HCT116 (cell line): ENCODE results near the gene LRBA. TPM values are rescaled to one million over a fixed set of nuclear protein-coding genes. Genes with fewer than 3 reads are reported as not detected.

Source experiments
- ATAC-seq: fragments of 200-7000 bp; cut with Tn5 transposase; 2 replicates; pipeline ENCODE4 v1.9.1; 2020; ENCODE audit warnings: mild to moderate bottlenecking, moderate library complexity
- BruUV-seq: library from RNA; stranded (reverse); fragments of 400-500 nt; replicated peaks from 2 replicates; lab custom pipeline; 2021; lab: Mats Ljungman, UMichigan
- CTCF ChIA-PET: fragments of 300-600 bp; sonication (Branson Sonifier 250); formaldehyde crosslinking; loops from one replicate; lab custom pipeline; 2021; ENCODE audit warnings: antibody characterized with exemption; lab: Charles Lee
- POLR2A ChIA-PET: fragments of 300-600, 350-600 bp; sonication (Branson Sonifier 250); formaldehyde crosslinking; loops from one replicate; lab custom pipeline; 2021; ENCODE audit warnings: antibody characterized with exemption; lab: Charles Lee
- RAD21 ChIA-PET, 2 experiments: fragments of 300-600 bp; sonication (Branson Sonifier 250); formaldehyde crosslinking; loops; one replicate each; lab custom pipeline; 2023; ENCODE audit warnings: low total read pairs in 2 of 2; ENCODE audit not compliant: uncharacterized antibody in 2 of 2, unreplicated experiment in 2 of 2, low non-redundant PET in 1 of 2; lab: Charles Lee
- DNase-seq: peaks from one replicate; pipeline ENCODE4 v3.0.0-alpha.2; 2010; ENCODE audit warnings: low read depth, low spot score
- H2AFZ ChIP-seq: fragments of 200-600 bp; shearing (Covaris generic), sonication (generic); 2 replicates; pipeline ENCODE4 v1.6.1; 2017; ENCODE audit warnings: low read depth, mixed run types, mixed read lengths, antibody characterized with exemption, low read length; ENCODE audit not compliant: poor library complexity, severe bottlenecking
- H3K27ac ChIP-seq: 2 replicates; pipeline ENCODE4 v1.5.1; 2012; ENCODE audit warnings: low read depth, low read length
- H3K27me3 ChIP-seq: fragments of 200-600 bp; sonication (generic); 2 replicates; pipeline ENCODE4 v1.6.1; 2016; ENCODE audit warnings: mixed run types, low read length, mixed read lengths; ENCODE audit not compliant: insufficient read depth
- H3K36me3 ChIP-seq, 2 experiments: fragments of 200-500 bp in 1 of 2; fragments of 200-600 bp in 1 of 2; sonication (Bioruptor generic) in 1 of 2; sonication (generic) in 1 of 2; 2 replicates each; pipeline versions ENCODE4 v1.5.1 to v1.6.1; 2014 to 2016; ENCODE audit warnings: low read length in 2 of 2, inconsistent platforms in 1 of 2, mixed read lengths in 1 of 2, mixed run types in 1 of 2; ENCODE audit not compliant: insufficient read depth in 2 of 2, control insufficient read depth in 1 of 2
- H3K4me1 ChIP-seq, 2 experiments: fragments of 200-600 bp in 1 of 2; sonication (generic) in 1 of 2; 2 replicates each; pipeline versions ENCODE4 v1.5.1 to v1.6.1; 2012 to 2017; ENCODE audit warnings: low read length in 2 of 2, inconsistent platforms in 1 of 2, mild to moderate bottlenecking in 1 of 2, mixed read lengths in 1 of 2, mixed run types in 1 of 2, moderate library complexity in 1 of 2; ENCODE audit not compliant: insufficient read depth in 2 of 2, control insufficient read depth in 1 of 2
- H3K4me2 ChIP-seq: fragments of 200-600 bp; sonication (generic); 2 replicates; pipeline ENCODE4 v1.6.1; 2017; ENCODE audit warnings: mixed run types, low read length, mixed read lengths
- H3K4me3 ChIP-seq, 2 experiments: fragments of 200-600 bp in 1 of 2; sonication (generic) in 1 of 2; replicated peaks in 1 of 2; 2 replicates each; pipeline ENCODE4 v1.5.1; 2011 to 2016; ENCODE audit warnings: low read length in 2 of 2, control low read depth in 1 of 2, low read depth in 1 of 2, mild to moderate bottlenecking in 1 of 2, mixed read lengths in 1 of 2, mixed run types in 1 of 2
- H3K79me2 ChIP-seq: fragments of 200-600 bp; sonication (generic); 2 replicates; pipeline ENCODE4 v1.6.1; 2017; ENCODE audit warnings: mild to moderate bottlenecking, mixed run types, low read length, moderate library complexity, mixed read lengths; ENCODE audit not compliant: insufficient read depth
- H3K9ac ChIP-seq: fragments of 200-600 bp; sonication (generic); 2 replicates; pipeline ENCODE4 v1.6.1; 2016; ENCODE audit warnings: low read length, mixed read lengths
- H3K9me2 ChIP-seq: fragments of 200-600 bp; sonication (generic), shearing (Covaris generic); 2 replicates; pipeline ENCODE4 v1.6.1; 2017; ENCODE audit warnings: mixed run types, mild to moderate bottlenecking, moderate library complexity; ENCODE audit not compliant: insufficient read depth
- H3K9me3 ChIP-seq, 2 experiments: fragments of 200-500 bp in 1 of 2; fragments of 200-600 bp in 1 of 2; sonication (Bioruptor generic) in 1 of 2; sonication (generic) in 1 of 2; 2 replicates each; pipeline ENCODE4 v1.6.1; 2014 to 2017; ENCODE audit warnings: low read length in 2 of 2, mixed read lengths in 2 of 2, inconsistent platforms in 1 of 2, low read depth in 1 of 2, mild to moderate bottlenecking in 1 of 2, mixed run types in 1 of 2, moderate library complexity in 1 of 2; ENCODE audit not compliant: control insufficient read depth in 1 of 2, insufficient read depth in 1 of 2
- H4K20me1 ChIP-seq: fragments of 200-600 bp; sonication (generic), shearing (Covaris generic); 2 replicates; pipeline ENCODE4 v1.6.1; 2017; ENCODE audit warnings: mixed run types, mild to moderate bottlenecking, moderate library complexity; ENCODE audit not compliant: insufficient read depth
- ELF1 ChIP-seq: IDR thresholded peaks from 2 replicates; pipeline ENCODE4 v1.6.1; 2012; ENCODE audit warnings: low read depth, borderline replicate concordance
- EZH2phosphoT487 ChIP-seq: fragments of 200-600 bp; IDR thresholded peaks from 2 replicates; pipeline ENCODE4 v1.6.1; 2018; ENCODE audit warnings: antibody characterized with exemption, borderline replicate concordance
- TCF7L2 ChIP-seq: IDR thresholded peaks from 2 replicates; pipeline ENCODE4 v1.7.0; 2011; ENCODE audit warnings: borderline replicate concordance, inconsistent platforms; ENCODE audit not compliant: insufficient read depth, insufficient read length; ENCODE audit errors: extremely low read depth
- YY1 ChIP-seq: IDR thresholded peaks from 2 replicates; pipeline ENCODE4 v1.6.1; 2011; ENCODE audit warnings: low read length, low read depth, moderate library complexity, mild to moderate bottlenecking; ENCODE audit not compliant: insufficient replicate concordance; ENCODE audit errors: extremely low read depth
- ZNF274 ChIP-seq: fragments of 200-500 bp; sonication (Bioruptor generic); IDR thresholded peaks from 2 replicates; pipeline ENCODE4 v1.6.1; 2014; ENCODE audit warnings: mild to moderate bottlenecking, low read depth, low read length, inconsistent platforms
- intact Hi-C: fragments of 100-400 bp; cut with micrococcal nuclease; formaldehyde crosslinking; loops from 2 replicates; pipeline ENCODE4 v1.10.0; 2022
- total RNA-seq: library from RNA; stranded (reverse); gene quantifications from one replicate; pipeline ENCODE4 v1.2.1, GENCODE V29; 2021; ENCODE audit not compliant: unreplicated experiment
- TF ChIP-seq, protein P1 (sequence below): IDR thresholded peaks from 2 replicates; pipeline ENCODE4 v1.6.1; 2012
- TF ChIP-seq, protein P2 (sequence below): IDR thresholded peaks from 2 replicates; pipeline ENCODE4 v1.6.1; 2012; ENCODE audit warnings: low read depth
- TF ChIP-seq, protein P3 (sequence below): IDR thresholded peaks from 2 replicates; pipeline ENCODE4 v1.6.1; 2011; ENCODE audit warnings: mild to moderate bottlenecking, low read length, moderate library complexity; ENCODE audit not compliant: insufficient replicate concordance; ENCODE audit errors: extremely low read depth
- TF ChIP-seq, protein P4 (sequence below), 3 experiments: fragments of 200-600 bp in 1 of 3; sonication (generic) in 1 of 3; IDR thresholded peaks in 2 of 3; conservative IDR thresholded peaks in 1 of 3; 2 replicates each; pipeline ENCODE4 v1.5.1; 2012 to 2017; ENCODE audit warnings: low read depth in 2 of 3, low read length in 2 of 3, antibody characterized with exemption in 1 of 3, borderline replicate concordance in 1 of 3, control low read depth in 1 of 3, mild to moderate bottlenecking in 1 of 3, mixed read lengths in 1 of 3, mixed run types in 1 of 3, moderate library complexity in 1 of 3; ENCODE audit not compliant: insufficient read depth in 1 of 3

LRBA gene
- total RNA-seq, 1 experiment from 2014 or later: 79.8 TPM

DNA sequence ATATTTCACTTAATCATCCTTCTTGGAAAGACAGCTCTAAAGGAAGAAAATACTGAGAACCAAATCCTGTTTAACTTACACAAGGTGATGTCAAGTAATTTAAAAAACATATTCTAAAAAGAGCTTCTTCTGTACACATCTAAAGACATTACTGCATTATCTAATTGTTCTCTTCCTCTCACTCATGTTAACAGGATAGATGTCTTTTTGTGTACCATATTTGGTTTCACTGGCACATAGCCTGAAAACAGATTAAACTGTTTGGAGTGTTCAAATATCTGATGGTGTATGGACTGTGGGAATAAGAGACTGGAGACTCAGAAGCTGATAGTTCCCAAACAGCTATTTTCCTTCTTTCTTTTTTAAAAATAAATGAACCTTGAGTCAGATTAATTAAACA, 646.4 kb downstream of the LRBA start:
- no peak for TF ChIP-seq ELF1
- TF ChIP-seq EZH2phosphoT487: no peak
- TF ChIP-seq, protein P1, sequence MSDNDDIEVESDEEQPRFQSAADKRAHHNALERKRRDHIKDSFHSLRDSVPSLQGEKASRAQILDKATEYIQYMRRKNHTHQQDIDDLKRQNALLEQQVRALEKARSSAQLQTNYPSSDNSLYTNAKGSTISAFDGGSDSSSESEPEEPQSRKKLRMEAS: no peak
- no peak for TF ChIP-seq TCF7L2
- no peak for TF ChIP-seq YY1
- TF ChIP-seq, protein P2, sequence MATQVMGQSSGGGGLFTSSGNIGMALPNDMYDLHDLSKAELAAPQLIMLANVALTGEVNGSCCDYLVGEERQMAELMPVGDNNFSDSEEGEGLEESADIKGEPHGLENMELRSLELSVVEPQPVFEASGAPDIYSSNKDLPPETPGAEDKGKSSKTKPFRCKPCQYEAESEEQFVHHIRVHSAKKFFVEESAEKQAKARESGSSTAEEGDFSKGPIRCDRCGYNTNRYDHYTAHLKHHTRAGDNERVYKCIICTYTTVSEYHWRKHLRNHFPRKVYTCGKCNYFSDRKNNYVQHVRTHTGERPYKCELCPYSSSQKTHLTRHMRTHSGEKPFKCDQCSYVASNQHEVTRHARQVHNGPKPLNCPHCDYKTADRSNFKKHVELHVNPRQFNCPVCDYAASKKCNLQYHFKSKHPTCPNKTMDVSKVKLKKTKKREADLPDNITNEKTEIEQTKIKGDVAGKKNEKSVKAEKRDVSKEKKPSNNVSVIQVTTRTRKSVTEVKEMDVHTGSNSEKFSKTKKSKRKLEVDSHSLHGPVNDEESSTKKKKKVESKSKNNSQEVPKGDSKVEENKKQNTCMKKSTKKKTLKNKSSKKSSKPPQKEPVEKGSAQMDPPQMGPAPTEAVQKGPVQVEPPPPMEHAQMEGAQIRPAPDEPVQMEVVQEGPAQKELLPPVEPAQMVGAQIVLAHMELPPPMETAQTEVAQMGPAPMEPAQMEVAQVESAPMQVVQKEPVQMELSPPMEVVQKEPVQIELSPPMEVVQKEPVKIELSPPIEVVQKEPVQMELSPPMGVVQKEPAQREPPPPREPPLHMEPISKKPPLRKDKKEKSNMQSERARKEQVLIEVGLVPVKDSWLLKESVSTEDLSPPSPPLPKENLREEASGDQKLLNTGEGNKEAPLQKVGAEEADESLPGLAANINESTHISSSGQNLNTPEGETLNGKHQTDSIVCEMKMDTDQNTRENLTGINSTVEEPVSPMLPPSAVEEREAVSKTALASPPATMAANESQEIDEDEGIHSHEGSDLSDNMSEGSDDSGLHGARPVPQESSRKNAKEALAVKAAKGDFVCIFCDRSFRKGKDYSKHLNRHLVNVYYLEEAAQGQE: no peak
- TF ChIP-seq ZNF274: no peak
- TF ChIP-seq, protein P3, sequence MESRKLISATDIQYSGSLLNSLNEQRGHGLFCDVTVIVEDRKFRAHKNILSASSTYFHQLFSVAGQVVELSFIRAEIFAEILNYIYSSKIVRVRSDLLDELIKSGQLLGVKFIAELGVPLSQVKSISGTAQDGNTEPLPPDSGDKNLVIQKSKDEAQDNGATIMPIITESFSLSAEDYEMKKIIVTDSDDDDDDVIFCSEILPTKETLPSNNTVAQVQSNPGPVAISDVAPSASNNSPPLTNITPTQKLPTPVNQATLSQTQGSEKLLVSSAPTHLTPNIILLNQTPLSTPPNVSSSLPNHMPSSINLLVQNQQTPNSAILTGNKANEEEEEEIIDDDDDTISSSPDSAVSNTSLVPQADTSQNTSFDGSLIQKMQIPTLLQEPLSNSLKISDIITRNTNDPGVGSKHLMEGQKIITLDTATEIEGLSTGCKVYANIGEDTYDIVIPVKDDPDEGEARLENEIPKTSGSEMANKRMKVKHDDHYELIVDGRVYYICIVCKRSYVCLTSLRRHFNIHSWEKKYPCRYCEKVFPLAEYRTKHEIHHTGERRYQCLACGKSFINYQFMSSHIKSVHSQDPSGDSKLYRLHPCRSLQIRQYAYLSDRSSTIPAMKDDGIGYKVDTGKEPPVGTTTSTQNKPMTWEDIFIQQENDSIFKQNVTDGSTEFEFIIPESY: no peak
- TF ChIP-seq, protein P4, sequence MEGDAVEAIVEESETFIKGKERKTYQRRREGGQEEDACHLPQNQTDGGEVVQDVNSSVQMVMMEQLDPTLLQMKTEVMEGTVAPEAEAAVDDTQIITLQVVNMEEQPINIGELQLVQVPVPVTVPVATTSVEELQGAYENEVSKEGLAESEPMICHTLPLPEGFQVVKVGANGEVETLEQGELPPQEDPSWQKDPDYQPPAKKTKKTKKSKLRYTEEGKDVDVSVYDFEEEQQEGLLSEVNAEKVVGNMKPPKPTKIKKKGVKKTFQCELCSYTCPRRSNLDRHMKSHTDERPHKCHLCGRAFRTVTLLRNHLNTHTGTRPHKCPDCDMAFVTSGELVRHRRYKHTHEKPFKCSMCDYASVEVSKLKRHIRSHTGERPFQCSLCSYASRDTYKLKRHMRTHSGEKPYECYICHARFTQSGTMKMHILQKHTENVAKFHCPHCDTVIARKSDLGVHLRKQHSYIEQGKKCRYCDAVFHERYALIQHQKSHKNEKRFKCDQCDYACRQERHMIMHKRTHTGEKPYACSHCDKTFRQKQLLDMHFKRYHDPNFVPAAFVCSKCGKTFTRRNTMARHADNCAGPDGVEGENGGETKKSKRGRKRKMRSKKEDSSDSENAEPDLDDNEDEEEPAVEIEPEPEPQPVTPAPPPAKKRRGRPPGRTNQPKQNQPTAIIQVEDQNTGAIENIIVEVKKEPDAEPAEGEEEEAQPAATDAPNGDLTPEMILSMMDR (IDR thresholded peaks at IDR 0.05 in 2 of 3, conservative IDR thresholded peaks at IDR 0.05 in 1 of 3; ENCODE audit: borderline replicate concordance in 1 of 3, insufficient read depth in 1 of 3, low read depth in 2 of 3, low read length in 2 of 3): no peak
- Histone ChIP-seq H3K4me2 (no peak overlapping the region), H3K9me3 (no peaks in the 10 kb centered on the region), H3K9ac (no peak overlapping the region), H3K4me1 (no peaks in the 10 kb centered on the region), H3K9me2 (no peaks in the 10 kb centered on the region), H2AFZ (no peak overlapping the region), H4K20me1 (no peaks in the 10 kb centered on the region), H3K27me3 (no peaks in the 10 kb centered on the region), H3K27ac (no peak overlapping the region), H3K36me3 (no peaks in the 10 kb centered on the region), H3K4me3 (no peak overlapping the region), H3K79me2 (no peaks in the 10 kb centered on the region)
- ATAC-seq (no peak), DNase-seq (no peak)
- ChIA-PET RAD21 (no interaction called here), CTCF (no interaction called here), POLR2A (no interaction called here)
- no TSS peak for BruUV-seq
- intact Hi-C loops: no loop called here
